Measurements from ENCODE around the gene SLC22A17. TPM values are rescaled to one million over a fixed set of nuclear protein-coding genes. Genes with fewer than 3 reads are reported as not detected.
A peak's percentile ranks its signal among the peaks of the same experiment; 100 is the strongest.

The SLC22A17 gene
- total RNA-seq, 1 donor from 2014 or later, result 26.2 TPM

- Mint-ChIP-seq H3K36me3 (ENCODE audit: insufficient read depth) (peaks cover 6% of the 10 kb centered on the region), H3K4me1 (ENCODE audit: low read depth) (peaks cover 8% of the 10 kb centered on the region), H3K4me3 (ENCODE audit: low read depth) (no peak overlapping the region), H3K9me3 (ENCODE audit: low read depth) (no peaks in the 10 kb centered on the region), H3K27me3 (peaks cover 23% of the 10 kb centered on the region), H3K27ac (no peak overlapping the region)
- TF ChIP-seq CTCF (IDR thresholded peaks at IDR 0.05; ENCODE audit: unreplicated experiment), result no peak
- no peak for DNase-seq (ENCODE audit: low spot score, unreplicated experiment)
Observed at GRCh38 chr14:23357261-23357660, 4.6 kb upstream of the SLC22A17 start.

- no peak overlapping the region for H3K27ac Mint-ChIP-seq
- TF ChIP-seq CTCF (IDR thresholded peaks at IDR 0.05; ENCODE audit: unreplicated experiment), result no peak
- H3K4me3 Mint-ChIP-seq (ENCODE audit: low read depth), result no peak overlapping the region
- no peak for DNase-seq (ENCODE audit: low spot score, unreplicated experiment)
- no peaks in the 10 kb centered on the region for H3K9me3 Mint-ChIP-seq (ENCODE audit: low read depth)
- H3K4me1 Mint-ChIP-seq (ENCODE audit: low read depth), result peaks cover 5% of the 10 kb centered on the region
- H3K27me3 Mint-ChIP-seq, result peaks cover 23% of the 10 kb centered on the region
- peaks cover 6% of the 10 kb centered on the region for H3K36me3 Mint-ChIP-seq (ENCODE audit: insufficient read depth)
Observed at GRCh38 chr14:23356662-23357061, 4.0 kb upstream of the SLC22A17 start.

GRCh38 chr14:23355871-23356435, 3.3 kb upstream of the SLC22A17 start:
- Mint-ChIP-seq H3K36me3 (ENCODE audit: insufficient read depth) (peaks cover 9% of the 10 kb centered on the region), H3K27me3 (peaks cover 28% of the 10 kb centered on the region), H3K27ac (no peak overlapping the region), H3K4me1 (ENCODE audit: low read depth) (peaks cover 5% of the 10 kb centered on the region), H3K4me3 (ENCODE audit: low read depth) (no peak overlapping the region), H3K9me3 (ENCODE audit: low read depth) (peaks cover 4% of the 10 kb centered on the region)
- no peak for TF ChIP-seq CTCF (IDR thresholded peaks at IDR 0.05; ENCODE audit: unreplicated experiment)
- DNase-seq (ENCODE audit: low spot score, unreplicated experiment), result no peak

- Mint-ChIP-seq H3K36me3 (ENCODE audit: insufficient read depth) (peaks cover 10% of the 10 kb centered on the region), H3K9me3 (ENCODE audit: low read depth) (peaks cover 11% of the 10 kb centered on the region), H3K27ac (no peak overlapping the region), H3K4me1 (ENCODE audit: low read depth) (peaks cover 8% of the 10 kb centered on the region), H3K4me3 (ENCODE audit: low read depth) (no peak overlapping the region), H3K27me3 (peaks cover 34% of the 10 kb centered on the region)
- TF ChIP-seq CTCF (IDR thresholded peaks at IDR 0.05; ENCODE audit: unreplicated experiment), result no peak
- DNase-seq (ENCODE audit: low spot score, unreplicated experiment), result no peak
Observed at GRCh38 chr14:23354990-23355389, 2.3 kb upstream of the SLC22A17 start.

GRCh38 chr14:23353433-23353780, 720 bp upstream of the SLC22A17 start:
- H3K36me3 Mint-ChIP-seq (ENCODE audit: insufficient read depth), result peaks cover 10% of the 10 kb centered on the region
- H3K27me3 Mint-ChIP-seq, result peaks cover 34% of the 10 kb centered on the region
- peaks cover 8% of the 10 kb centered on the region for H3K4me1 Mint-ChIP-seq (ENCODE audit: low read depth)
- no peak for TF ChIP-seq CTCF (IDR thresholded peaks at IDR 0.05; ENCODE audit: unreplicated experiment)
- H3K9me3 Mint-ChIP-seq (ENCODE audit: low read depth), result peaks cover 11% of the 10 kb centered on the region
- peak overlapping the region; percentile 63 for H3K4me3 Mint-ChIP-seq (ENCODE audit: low read depth)
- no peak overlapping the region for H3K27ac Mint-ChIP-seq
- no peak for DNase-seq (ENCODE audit: low spot score, unreplicated experiment)
